DMS53 (cell line): ENCODE data around the gene CNTN1.

ENCODE experiments used
- DNase-seq: peaks from one replicate; lab custom pipeline; 2025; lab: John Stamatoyannopoulos, UW

The CNTN1 gene

DNA sequence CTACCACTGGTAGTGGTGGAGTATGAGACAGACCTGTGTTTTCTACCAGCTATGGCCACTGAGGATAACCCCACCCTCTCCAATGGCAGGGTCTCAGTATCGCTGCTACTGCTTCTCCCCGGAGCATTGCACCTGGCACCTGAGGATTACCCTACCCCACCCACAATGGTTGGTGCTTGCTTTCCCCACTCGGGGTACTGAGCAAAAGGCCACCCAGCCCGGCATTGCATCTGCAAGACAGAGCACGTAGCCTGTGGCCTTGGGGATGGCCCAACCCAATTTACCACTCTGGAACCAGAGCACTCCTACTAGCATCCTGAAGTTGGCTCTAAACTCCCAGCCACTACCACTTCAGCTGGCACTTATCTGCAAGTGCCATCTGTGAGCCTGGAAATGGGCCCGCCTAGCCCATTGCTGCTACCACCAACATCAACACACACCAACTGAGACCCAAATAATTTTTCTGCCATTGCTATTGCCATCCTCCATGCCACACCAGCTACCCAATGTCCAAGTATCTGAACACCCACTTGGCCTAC is 145.7 kb downstream of the CNTN1 start:
- DNase-seq = no peak

- no peak for DNase-seq
These were observed 151.3 kb downstream of the CNTN1 start for GRCh38 chr12:40843495-40843894.

DNA sequence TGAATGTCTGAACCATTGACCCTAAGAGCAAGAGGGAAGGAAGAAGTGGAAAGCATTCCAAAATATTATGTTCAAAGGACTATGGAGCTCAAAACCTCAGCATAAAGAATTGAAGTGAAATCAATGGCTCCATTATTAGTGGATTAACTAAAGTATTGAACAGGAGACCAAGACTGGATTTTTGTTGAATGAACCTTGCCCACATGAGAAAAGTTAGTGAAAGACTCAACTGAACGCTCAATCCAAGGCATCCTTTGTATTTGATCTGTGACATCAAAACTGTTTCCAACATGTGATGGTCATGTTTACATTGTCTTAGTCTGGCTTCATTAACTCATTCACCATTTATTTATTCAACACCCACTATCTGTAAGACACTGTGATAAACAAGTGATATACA is 161.0 kb downstream of the CNTN1 start:
- DNase-seq = no peak

DNA sequence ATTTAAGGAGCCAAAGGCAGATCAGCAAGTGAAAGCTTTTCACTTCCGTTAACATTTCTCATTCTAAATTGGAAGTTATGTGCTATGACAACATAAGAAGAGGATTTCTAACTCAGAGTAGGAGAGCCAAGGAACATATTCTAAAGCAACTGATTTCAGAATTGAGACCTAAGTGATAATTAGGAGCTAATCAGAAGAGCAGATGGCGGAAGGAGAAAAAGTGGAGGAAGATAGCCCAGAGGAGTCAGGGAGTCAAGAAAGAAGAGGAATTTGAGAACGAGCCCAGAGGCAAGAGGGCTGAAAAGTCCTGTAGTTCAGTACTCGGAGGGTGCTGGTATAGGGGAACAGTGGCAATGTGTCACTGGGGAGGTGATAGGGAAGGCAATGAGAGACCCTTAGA is 162.4 kb downstream of the CNTN1 start:
- no peak for DNase-seq

- no peak for DNase-seq
These were observed 172.7 kb downstream of the CNTN1 start for GRCh38 chr12:40864891-40865290.

DNA sequence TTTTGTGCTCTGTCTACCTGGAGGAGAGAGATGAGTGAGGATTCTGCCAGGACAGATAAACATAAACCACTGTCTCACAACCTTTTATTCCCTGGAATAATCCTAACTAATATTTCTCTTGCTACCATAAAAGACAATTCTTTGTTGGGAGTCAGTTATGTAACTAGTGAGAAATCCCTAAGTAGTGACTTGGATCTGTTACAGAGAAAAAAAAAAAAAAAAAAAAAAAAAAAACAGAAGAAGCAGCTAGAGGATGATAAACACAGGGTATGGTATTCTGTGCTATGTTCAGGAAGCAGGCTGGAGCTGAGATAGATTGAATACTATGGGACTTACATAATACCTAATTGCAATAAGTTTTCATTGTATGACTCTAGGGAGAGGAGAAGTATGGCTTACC is 178.7 kb downstream of the CNTN1 start:
- DNase-seq = no peak

- DNase-seq = peak; percentile 25
These were observed 182.6 kb downstream of the CNTN1 start for GRCh38 chr12:40874868-40875267.

DNA sequence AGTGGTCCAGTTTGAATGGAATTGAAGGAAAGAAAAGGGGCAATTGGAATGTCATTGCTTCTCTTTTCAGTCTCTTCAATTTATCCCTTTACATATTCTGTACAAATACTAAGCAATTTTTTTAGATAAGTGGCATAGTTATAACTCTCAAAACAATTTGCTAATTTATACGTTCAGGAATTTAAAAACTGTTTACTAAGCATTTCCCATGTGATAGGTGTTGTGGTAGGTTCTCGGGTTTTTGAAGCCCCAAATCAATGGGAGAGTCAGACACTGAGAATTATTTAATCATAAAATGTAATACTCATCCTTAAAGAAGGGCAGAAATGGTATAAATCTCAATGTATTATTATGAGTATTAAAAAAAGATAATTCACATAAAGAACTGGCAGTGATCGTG is 197.1 kb downstream of the CNTN1 start:
- DNase-seq = no peak

- no peak for DNase-seq
These were observed 200.3 kb downstream of the CNTN1 start for GRCh38 chr12:40892528-40892927.

- no peak for DNase-seq
These were observed 206.3 kb downstream of the CNTN1 start for GRCh38 chr12:40898505-40898904.

GRCh38 chr12:40903040-40903439 is 210.8 kb downstream of the CNTN1 start:
- no peak for DNase-seq

DNA sequence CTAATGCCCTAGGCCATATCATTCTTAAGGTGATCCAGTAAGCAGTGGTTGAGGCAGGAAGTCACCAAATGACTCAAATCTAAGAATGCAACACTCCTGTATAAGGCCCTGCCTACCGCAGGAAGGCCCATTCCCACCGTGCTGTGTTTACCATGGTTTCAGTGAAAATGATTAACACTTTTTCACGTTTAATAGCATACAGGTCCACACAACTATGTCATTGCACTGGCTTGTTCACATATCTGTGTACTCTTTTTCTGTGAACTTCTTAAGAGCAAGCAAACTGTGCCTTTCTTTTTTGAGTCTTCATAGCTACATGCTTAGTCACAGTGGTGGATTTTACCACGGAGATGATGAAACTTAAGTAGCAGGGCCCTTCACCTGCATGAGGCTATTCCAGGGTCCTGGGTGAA is 214.9 kb downstream of the CNTN1 start:
- peak; percentile 60 for DNase-seq

DNA sequence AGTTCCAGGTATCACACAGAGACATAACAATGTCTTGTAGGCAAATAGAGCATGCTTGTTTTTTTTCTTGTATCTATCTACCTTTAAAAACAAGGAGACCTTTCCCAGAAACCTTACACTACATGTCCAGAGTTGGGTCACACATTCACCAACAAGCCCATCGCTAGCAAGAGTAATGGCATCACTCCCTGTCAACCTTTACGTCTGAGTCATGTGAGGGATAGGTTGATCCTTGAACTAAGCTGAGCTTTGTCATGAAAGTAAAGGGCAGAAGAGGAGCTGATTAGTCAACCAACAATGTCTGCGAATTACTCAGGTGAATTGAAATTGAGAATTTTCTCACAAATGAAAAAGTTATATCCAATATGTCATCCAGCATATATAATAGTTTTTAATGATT is 219.4 kb downstream of the CNTN1 start:
- DNase-seq = no peak

- no peak for DNase-seq
These were observed 222.9 kb downstream of the CNTN1 start for GRCh38 chr12:40915172-40915571.

- DNase-seq = no peak
These were observed 225.3 kb downstream of the CNTN1 start for GRCh38 chr12:40917561-40917960.

DNA sequence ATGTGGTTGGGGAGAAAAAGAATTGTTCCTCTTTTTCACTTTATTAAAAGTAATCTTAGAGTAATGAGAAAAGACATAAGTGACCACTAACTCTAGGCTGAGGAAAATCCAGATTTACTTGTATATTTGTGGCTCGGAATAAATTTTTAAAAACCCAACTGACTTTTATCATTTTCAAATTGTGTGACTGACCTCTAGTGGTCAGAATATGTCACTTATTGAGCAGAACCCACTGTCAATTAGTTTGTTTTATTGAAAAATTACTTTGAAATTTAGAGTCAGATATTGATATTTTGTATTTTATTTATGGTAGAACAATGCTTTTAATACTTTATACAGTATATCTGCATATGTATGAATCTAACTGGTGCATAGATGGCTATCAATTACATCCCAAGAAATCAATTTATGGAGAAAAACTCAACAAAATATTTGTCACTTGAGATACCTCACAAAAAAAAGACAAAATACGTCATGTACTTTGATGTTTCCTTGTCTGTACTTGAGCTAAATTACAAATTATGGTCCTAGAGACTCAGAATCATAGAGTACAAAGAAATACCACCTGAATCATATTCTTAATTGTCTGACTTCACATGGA is 229.4 kb downstream of the CNTN1 start:
- DNase-seq = peak; percentile 76

DNA sequence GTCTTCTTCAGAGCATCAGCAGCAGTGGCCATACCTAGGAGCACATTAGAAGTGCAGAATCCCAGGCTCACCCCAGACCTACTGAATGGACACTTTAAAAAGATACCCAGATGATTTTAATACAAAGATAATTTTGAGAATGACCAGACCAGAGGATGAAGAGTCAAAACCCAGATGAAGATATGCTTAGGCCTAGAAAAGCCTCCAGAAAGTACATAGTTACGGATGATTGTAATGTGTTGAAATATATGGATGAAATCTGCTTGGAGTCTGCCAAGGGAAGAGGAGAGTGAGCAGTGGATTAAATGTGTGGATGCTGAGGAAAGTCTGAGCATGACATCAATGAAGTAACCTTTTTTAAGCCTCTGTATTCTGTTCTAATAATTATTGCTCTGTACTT is 245.7 kb downstream of the CNTN1 start:
- DNase-seq = no peak

- no peak for DNase-seq
These were observed 250.1 kb downstream of the CNTN1 start for GRCh38 chr12:40942326-40942725.

DNA sequence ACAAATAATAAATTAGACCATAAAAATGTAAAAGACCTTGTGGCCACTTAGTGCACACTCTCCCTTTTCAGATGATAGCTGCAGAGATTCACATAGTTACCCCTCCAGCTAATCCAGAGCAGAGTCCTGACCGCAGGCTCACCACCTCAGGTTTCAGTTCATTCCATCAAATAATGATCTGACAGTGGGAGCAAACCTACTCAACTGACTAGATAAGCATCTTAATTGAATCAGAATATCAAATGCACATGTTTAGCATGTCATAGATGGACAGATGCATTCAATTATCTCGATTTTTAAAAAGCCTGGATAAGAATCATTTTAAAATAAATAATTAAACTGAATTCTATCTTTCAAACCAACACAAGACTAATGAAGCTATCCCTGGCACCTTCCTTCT is 253.5 kb downstream of the CNTN1 start:
- no peak for DNase-seq

- DNase-seq = peak; percentile 74
These were observed 254.5 kb downstream of the CNTN1 start for GRCh38 chr12:40946612-40947194.

DNA sequence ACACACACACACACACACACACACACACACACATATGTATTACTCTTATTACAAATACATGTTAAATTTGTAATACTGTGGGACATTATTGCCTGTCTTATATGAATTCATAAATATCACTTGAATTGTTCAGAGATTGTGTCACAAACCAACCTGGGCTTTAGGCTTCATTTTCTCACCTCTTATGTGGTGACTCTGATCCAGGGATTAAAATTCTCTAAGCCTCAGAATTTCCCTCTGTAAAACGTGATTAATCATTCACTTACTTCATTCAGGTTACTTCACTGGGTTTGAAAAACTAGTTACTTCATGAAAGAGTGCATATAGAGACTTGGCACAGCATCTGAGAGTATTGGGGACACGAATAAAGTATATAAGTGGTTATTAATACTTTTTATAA is 255.6 kb downstream of the CNTN1 start:
- DNase-seq = peak; percentile 26

- no peak for DNase-seq
These were observed 260.8 kb downstream of the CNTN1 start for GRCh38 chr12:40953076-40953475.

DNA sequence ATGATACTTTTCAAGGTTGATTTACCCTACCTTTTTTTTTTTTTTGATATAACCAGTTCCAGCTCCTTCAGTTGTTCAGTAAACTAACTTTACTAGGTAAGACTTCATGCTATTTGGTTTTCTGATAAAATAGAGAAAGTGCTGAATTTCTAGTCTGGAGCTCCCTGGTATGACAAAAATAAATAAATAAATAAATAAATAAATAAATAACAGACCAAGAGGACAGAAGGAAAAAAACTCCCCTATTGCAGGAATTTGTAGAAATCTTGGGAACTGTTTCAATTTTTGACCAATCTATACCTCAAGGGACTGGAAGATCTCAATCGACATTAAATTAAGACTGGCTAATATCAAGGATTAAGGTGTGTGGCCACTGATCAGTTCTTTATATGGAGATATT is 265.2 kb downstream of the CNTN1 start:
- no peak for DNase-seq

GRCh38 chr12:40959041-40959440 is 266.8 kb downstream of the CNTN1 start:
- no peak for DNase-seq
